ENCODE results near the gene ABCA9. TPM values are rescaled to one million over a fixed set of nuclear protein-coding genes. Genes with fewer than 3 reads are reported as not detected.

The ABCA9 gene
- polyA plus RNA-seq, 1 donor (not counting 4 experiments of a cell fraction or from before 2014, with no cell fraction given) = 0.17 TPM

- FAIRE-seq (no peak), DNase-seq (ENCODE audit: low read depth, low spot score) (no peak)
- no peak overlapping the region for H3K9ac ChIP-seq (ENCODE audit: control insufficient read depth, extremely low read depth, insufficient read depth, low read length)
- no peaks in the 10 kb centered on the region for H3K27me3 ChIP-seq (ENCODE audit: control insufficient read depth, extremely low read depth, insufficient read depth, low read length)
- H3K9me3 ChIP-seq (ENCODE audit: control insufficient read depth, low read depth, low read length) = no peaks in the 10 kb centered on the region
- H3K27ac ChIP-seq (ENCODE audit: control insufficient read depth, insufficient read depth, low read length) = no peak overlapping the region
- TF ChIP-seq EZH2 (IDR thresholded peaks at IDR 0.05; ENCODE audit: low read length) (no peak), CTCF (optimal IDR thresholded peaks at IDR 0.05 in 1 of 3, IDR thresholded peaks at IDR 0.05 in 1 of 3, conservative IDR thresholded peaks at IDR 0.05 in 1 of 3; ENCODE audit: extremely low read depth in 1 of 3, insufficient read depth in 2 of 3, low read length in 3 of 3) (no peak)
- H3K4me3 ChIP-seq (ENCODE audit: control insufficient read depth in 2 of 3, extremely low read depth in 1 of 3, insufficient read depth in 2 of 3, low read depth in 1 of 3, low read length in 3 of 3) = no peak overlapping the region
- dilution Hi-C loops (cut with MboI; ENCODE audit: extremely low pct_ligation_motif_present, low sequenced_read_pairs) = no loop called here
- no peaks in the 10 kb centered on the region for H3K9me1 ChIP-seq (ENCODE audit: control insufficient read depth, extremely low read depth, insufficient read depth, low read length)
- H4K20me1 ChIP-seq (ENCODE audit: control insufficient read depth, extremely low read depth, insufficient read depth, low read length) = no peaks in the 10 kb centered on the region
- no peak overlapping the region for H2AFZ ChIP-seq (ENCODE audit: control insufficient read depth, low read length)
- no peaks in the 10 kb centered on the region for H3K79me2 ChIP-seq (ENCODE audit: control insufficient read depth, insufficient read depth, low read length)
- H3K36me3 ChIP-seq (ENCODE audit: control insufficient read depth in 2 of 2, extremely low read depth in 1 of 2, insufficient read depth in 2 of 2, low read length in 2 of 2) = no peaks in the 10 kb centered on the region
- H3K4me1 ChIP-seq (ENCODE audit: control insufficient read depth, extremely low read depth, insufficient read depth, low read length) = no peaks in the 10 kb centered on the region
- no peak overlapping the region for H3K4me2 ChIP-seq (ENCODE audit: control insufficient read depth, extremely low read depth, insufficient read depth, low read depth, low read length)
These were observed 135.7 kb downstream of the ABCA9 start for GRCh38 chr17:68924793-68925720.

Small RNA genes lying within 50 kb of the gene (small RNA-seq; reads per million reads assigned to genes)
- gene MIR4524B (ENCODE audit: insufficient read length in 3 of 3, low read depth in 3 of 3, low replicate concordance in 1 of 3) = 0 to 0.67 (median 0) reads per million in 3 experiments

Other genes starting within 250 kb of the ABCA9 start
- 0.01 to 0.05 TPM in 2 of 3 replicates, not detected in the other for gene ABCA8, start 105.5 kb downstream of the ABCA9 start, polyA plus RNA-seq
- 0.07 to 0.35 TPM (median 0.14 TPM) in 3 replicates for gene ABCA6, start 81.0 kb upstream of the ABCA9 start, polyA plus RNA-seq
- 0.14 to 0.99 TPM (median 0.46 TPM) in 3 replicates for gene ABCA10, start 167.9 kb upstream of the ABCA9 start, polyA plus RNA-seq

Measured in keratinocyte (primary cell).